GM12878 (cell line): Measurements from ENCODE around the gene ZNF311. TPM values are rescaled to one million over a fixed set of nuclear protein-coding genes. Genes with fewer than 3 reads are reported as not detected.
A peak's percentile ranks its signal among the peaks of the same experiment; 100 is the strongest.

Experiments
- ATAC-seq: fragments of 200-7000 bp; cut with Tn5 transposase; 3 replicates; pipeline ENCODE4 v1.9.1; 2020; ENCODE audit warnings: mild to moderate bottlenecking, moderate library complexity
- BruUV-seq: library from RNA; stranded (reverse); fragments of 400-500 nt; replicated peaks from 2 replicates; lab custom pipeline; 2021; lab: Mats Ljungman, UMichigan
- CTCF ChIA-PET: fragments of 300-600 bp; sonication (Branson Sonifier 250); formaldehyde crosslinking; extraction: SDS; loops from one replicate; lab custom pipeline; 2021; ENCODE audit warnings: inconsistent platforms; lab: Yijun Ruan, JAX
- POLR2A ChIA-PET: fragments of 350-600 bp; formaldehyde crosslinking; extraction: SDS; loops from one replicate; lab custom pipeline; 2021; ENCODE audit warnings: inconsistent platforms; lab: Charles Lee
- RAD21 ChIA-PET: fragments of 300-600 bp; sonication (Branson Sonifier 250); formaldehyde crosslinking; loops from one replicate; lab custom pipeline; 2023; ENCODE audit warnings: antibody characterized with exemption; ENCODE audit not compliant: unreplicated experiment; lab: Charles Lee
- SMC1A ChIA-PET: fragments of 300-600 bp; sonication (Branson Sonifier 250); formaldehyde crosslinking; loops from one replicate; lab custom pipeline; 2023; ENCODE audit not compliant: unreplicated experiment, uncharacterized antibody; lab: Charles Lee
- DNase-seq: peaks from one replicate; pipeline ENCODE4 v3.0.0-alpha.2; 2011; ENCODE audit warnings: low read depth, low spot score
- FAIRE-seq: peaks from 3 replicates; lab custom pipeline; 2011; peaks lifted over from hg19 to GRCh38; lab: Jason Lieb, UNC
- H2AFZ ChIP-seq: 2 replicates; pipeline ENCODE4 v1.6.0; 2011; ENCODE audit warnings: low read depth, low read length, control low read depth; ENCODE audit not compliant: control insufficient read depth
- H3K27ac ChIP-seq: 2 replicates; pipeline ENCODE4 v1.5.1; 2011; ENCODE audit warnings: control low read depth; ENCODE audit not compliant: control insufficient read depth, insufficient read depth
- H3K27me3 ChIP-seq, 2 experiments: replicated peaks in 1 of 2; 2 replicates each; pipeline versions ENCODE4 v1.6.0 to v1.6.1; 2011; ENCODE audit warnings: low read length in 1 of 2; ENCODE audit not compliant: control insufficient read depth in 2 of 2, insufficient read depth in 2 of 2
- H3K36me3 ChIP-seq, 2 experiments: 2 replicates each; pipeline ENCODE4 v1.5.1; 2011; ENCODE audit warnings: low read length in 1 of 2; ENCODE audit not compliant: control insufficient read depth in 2 of 2, insufficient read depth in 2 of 2
- H3K4me1 ChIP-seq: 2 replicates; pipeline ENCODE4 v1.6.1; 2011; ENCODE audit warnings: mild to moderate bottlenecking, low read length, moderate library complexity, mixed read lengths; ENCODE audit not compliant: control insufficient read depth, insufficient read depth
- H3K4me2 ChIP-seq: 2 replicates; pipeline ENCODE4 v1.6.0; 2011; ENCODE audit warnings: control low read depth; ENCODE audit not compliant: control insufficient read depth, insufficient read depth
- H3K4me3 ChIP-seq: fragments of 200-600 bp; sonication (generic); 2 replicates; pipeline ENCODE4 v1.5.1; 2016
- H3K79me2 ChIP-seq: 2 replicates; pipeline ENCODE4 v1.6.0; 2011; ENCODE audit warnings: low read length; ENCODE audit not compliant: control insufficient read depth, insufficient read depth
- H3K9ac ChIP-seq: 2 replicates; pipeline ENCODE4 v1.8.0; 2011; ENCODE audit warnings: low read length, control low read depth, mixed read lengths; ENCODE audit not compliant: control insufficient read depth, insufficient read depth
- H3K9me3 ChIP-seq: replicated peaks from 3 replicates; pipeline ENCODE4 v1.5.1; 2011; ENCODE audit warnings: mild to moderate bottlenecking, low read length; ENCODE audit not compliant: control insufficient read depth, insufficient read depth
- H4K20me1 ChIP-seq: 2 replicates; pipeline ENCODE4 v1.6.0; 2011; ENCODE audit not compliant: control insufficient read depth, insufficient read depth
- BMI1 ChIP-seq: fragments of 450-650 bp; IDR thresholded peaks from 2 replicates; pipeline ENCODE4 v1.6.1; 2016; ENCODE audit warnings: mild to moderate bottlenecking, moderate library complexity, borderline replicate concordance
- CHD1 ChIP-seq: IDR thresholded peaks from 2 replicates; pipeline ENCODE4 v1.6.1; 2012; ENCODE audit warnings: low read depth, low read length, improper control_type of control experiment
- HDAC2 ChIP-seq: fragments of 200-600 bp; sonication (generic); IDR thresholded peaks from 2 replicates; pipeline ENCODE4 v1.6.1; 2017
- NFXL1 ChIP-seq: fragments of 450-650 bp; IDR thresholded peaks from 2 replicates; pipeline ENCODE4 v1.6.1; 2017; ENCODE audit warnings: antibody characterized with exemption, mild to moderate bottlenecking, borderline replicate concordance
- NFYB ChIP-seq: IDR thresholded peaks from 2 replicates; pipeline ENCODE4 v1.6.1; 2011; ENCODE audit warnings: low read depth, mild to moderate bottlenecking, low read length, improper control_type of control experiment, moderate library complexity; ENCODE audit not compliant: insufficient read depth
- WGBS: methylation state at CpG from one replicate; pipeline ENCODE4 v1.1.6; 2016; ENCODE audit warnings: low lambda C conversion rate; ENCODE audit not compliant: insufficient replicate concordance, insufficient coverage; ENCODE audit errors: missing lambda C conversion rate; 5-methylcytosine and 5-hydroxymethylcytosine counted together
- in situ Hi-C: fragments of 300-500 bp; cut with MboI; formaldehyde crosslinking; loops from 9 replicates; pipeline ENCODE4 v1.14.3; 2018; ENCODE audit warnings: mixed read lengths
- intact Hi-C: fragments of 100-400 bp; cut with micrococcal nuclease; formaldehyde crosslinking; loops from one replicate; pipeline ENCODE4 v1.14.2; 2022; ENCODE audit not compliant: unreplicated experiment
- polyA plus RNA-seq, 11 experiments: library from polyadenylated mRNA; depleted of rRNA in 4 of 11; unstranded in 6 of 11; stranded (reverse) in 5 of 11; fragments of >200 nt; fragmentation: Nextera tagmentation in 4 of 11; fragmentation: Illumina TruSeq in 1 of 11; extraction: Ambion mirVana in 4 of 11; extraction: Trizol in 1 of 11; gene quantifications; 1 replicate in 1 of 11; 2 replicates in 10 of 11; pipeline versions ENCODE4 v1.2.1 to v1.2.3, GENCODE V29; 2011 to 2016; ENCODE audit warnings: inconsistent platforms in 2 of 11, missing spikeins in 2 of 11, low read depth in 1 of 11
- total RNA-seq, 4 experiments: library from RNA; depleted of rRNA in 3 of 4; stranded (reverse); fragments of >200 nt in 3 of 4; fragmentation: Illumina TruSeq in 1 of 4; extraction: Trizol in 1 of 4; gene quantifications; 2 replicates each; pipeline versions ENCODE4 v1.2.1 to v1.2.3, GENCODE V29; 2013 to 2021
- TF ChIP-seq, protein P1 (sequence below): IDR thresholded peaks from 2 replicates; pipeline ENCODE4 v1.6.1; 2011; ENCODE audit warnings: low read depth, mild to moderate bottlenecking, low read length, moderate library complexity, borderline replicate concordance; ENCODE audit errors: extremely low read depth
- TF ChIP-seq, protein P2 (sequence below): IDR thresholded peaks from 2 replicates; pipeline ENCODE4 v1.6.1; 2012; ENCODE audit warnings: low read depth, low read length, improper control_type of control experiment
- TF ChIP-seq, protein P3 (sequence below): fragments of 450-650 bp; IDR thresholded peaks from 2 replicates; pipeline ENCODE4 v1.6.1; 2017; ENCODE audit warnings: mild to moderate bottlenecking, low read depth, inconsistent platforms; ENCODE audit not compliant: poor library complexity, severe bottlenecking

The ZNF311 gene
- total and polyA plus RNA-seq, 10 of the 15 experiments (the other 5 are each of a cell fraction or from before 2014, with no cell fraction given) = 0.07 TPM; not detected in 9

DNA sequence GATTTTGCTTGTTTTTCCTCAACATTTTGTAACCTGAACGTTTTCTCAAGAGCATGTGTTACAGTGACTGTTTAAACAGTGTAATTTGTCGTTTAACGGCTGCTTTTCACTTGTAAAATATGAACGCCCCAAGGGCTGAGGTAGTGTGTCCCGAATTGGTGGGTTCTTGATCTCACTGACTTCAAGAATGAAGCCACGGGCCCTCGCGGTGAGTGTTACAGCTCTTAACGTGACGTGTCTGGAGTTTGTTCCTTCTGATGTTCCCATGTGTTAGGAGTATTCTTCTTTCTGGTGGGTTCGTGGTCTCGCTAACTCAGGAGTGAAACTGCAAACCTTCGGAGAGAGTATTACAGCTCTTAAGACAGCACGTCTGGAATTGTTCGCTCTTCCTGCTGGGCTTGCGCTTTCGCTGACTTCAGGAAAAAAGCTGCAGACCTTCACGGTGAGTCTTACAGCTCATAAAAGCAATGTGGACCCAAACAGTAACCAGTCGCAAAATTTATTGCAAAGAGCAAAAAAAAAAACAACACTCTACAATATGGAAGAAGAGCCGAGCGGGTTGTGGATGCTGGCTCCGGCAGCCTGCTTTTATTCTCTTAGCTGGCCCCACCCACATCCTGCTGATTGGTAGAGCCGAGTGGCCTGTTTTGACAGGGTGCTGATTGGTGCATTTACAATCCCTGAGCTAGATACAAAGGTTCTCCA lies 56.2 kb downstream of the ZNF311 start:
- H3K36me3 ChIP-seq = no peaks in the 10 kb centered on the region
- DNase-seq (no peak), FAIRE-seq (no peak), ATAC-seq (no peak)
- no peak overlapping the region for H3K27ac ChIP-seq
- in situ Hi-C loops (no loop called here), intact Hi-C loops (loop anchor here (10.0 kb wide), 2 partner anchors 554 to 734 kb away; partner anchors contain the start of gene ZSCAN12)
- H4K20me1 ChIP-seq = no peaks in the 10 kb centered on the region
- no peak overlapping the region for H3K9ac ChIP-seq
- H3K27me3 ChIP-seq = no peaks in the 10 kb centered on the region
- H3K79me2 ChIP-seq = no peaks in the 10 kb centered on the region
- TF ChIP-seq, protein P1, sequence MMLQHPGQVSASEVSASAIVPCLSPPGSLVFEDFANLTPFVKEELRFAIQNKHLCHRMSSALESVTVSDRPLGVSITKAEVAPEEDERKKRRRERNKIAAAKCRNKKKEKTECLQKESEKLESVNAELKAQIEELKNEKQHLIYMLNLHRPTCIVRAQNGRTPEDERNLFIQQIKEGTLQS = no peak
- TF ChIP-seq, protein P2, sequence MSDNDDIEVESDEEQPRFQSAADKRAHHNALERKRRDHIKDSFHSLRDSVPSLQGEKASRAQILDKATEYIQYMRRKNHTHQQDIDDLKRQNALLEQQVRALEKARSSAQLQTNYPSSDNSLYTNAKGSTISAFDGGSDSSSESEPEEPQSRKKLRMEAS = no peak
- TF ChIP-seq NFYB = 0 out of 2 replicates have a peak, but pooled peaks have one; percentile 42
- TF ChIP-seq HDAC2 = no peak
- TF ChIP-seq, protein P3, sequence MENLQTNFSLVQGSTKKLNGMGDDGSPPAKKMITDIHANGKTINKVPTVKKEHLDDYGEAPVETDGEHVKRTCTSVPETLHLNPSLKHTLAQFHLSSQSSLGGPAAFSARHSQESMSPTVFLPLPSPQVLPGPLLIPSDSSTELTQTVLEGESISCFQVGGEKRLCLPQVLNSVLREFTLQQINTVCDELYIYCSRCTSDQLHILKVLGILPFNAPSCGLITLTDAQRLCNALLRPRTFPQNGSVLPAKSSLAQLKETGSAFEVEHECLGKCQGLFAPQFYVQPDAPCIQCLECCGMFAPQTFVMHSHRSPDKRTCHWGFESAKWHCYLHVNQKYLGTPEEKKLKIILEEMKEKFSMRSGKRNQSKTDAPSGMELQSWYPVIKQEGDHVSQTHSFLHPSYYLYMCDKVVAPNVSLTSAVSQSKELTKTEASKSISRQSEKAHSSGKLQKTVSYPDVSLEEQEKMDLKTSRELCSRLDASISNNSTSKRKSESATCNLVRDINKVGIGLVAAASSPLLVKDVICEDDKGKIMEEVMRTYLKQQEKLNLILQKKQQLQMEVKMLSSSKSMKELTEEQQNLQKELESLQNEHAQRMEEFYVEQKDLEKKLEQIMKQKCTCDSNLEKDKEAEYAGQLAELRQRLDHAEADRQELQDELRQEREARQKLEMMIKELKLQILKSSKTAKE = no peak
- no peak for TF ChIP-seq CHD1
- TF ChIP-seq NFXL1 = no peak
- no peak for TF ChIP-seq BMI1
- H3K4me3 ChIP-seq = no peak overlapping the region
- H3K9me3 ChIP-seq = no peaks in the 10 kb centered on the region
- no TSS peak for BruUV-seq
- SMC1A ChIA-PET = no interaction called here
- CTCF ChIA-PET = no interaction called here
- no peak overlapping the region for H3K4me2 ChIP-seq
- RAD21 ChIA-PET = interaction anchor here (1.0 kb wide), 1 partner anchor 25 kb away, joined by 3 read pairs; the partner anchor contains the start of gene TRIM27
- POLR2A ChIA-PET = interaction anchor here (0.7 kb wide), 1 partner anchor 764 kb away, joined by 4 read pairs; no protein-coding TSS in a partner anchor
- no peaks in the 10 kb centered on the region; the same call in 1 of the 2 replicates for H3K4me1 ChIP-seq
- no peak overlapping the region for H2AFZ ChIP-seq
- WGBS = 75% methylated on average over 23 of the region's 23 CpGs
